Endothelial cell of umbilical vein (primary cell): ENCODE data around the gene LAIR2. TPM values are rescaled to one million over a fixed set of nuclear protein-coding genes. Genes with fewer than 3 reads are reported as not detected.

Experiments used
- BruUV-seq: library from RNA; stranded (reverse); fragments of 400-500 nt; replicated peaks from 2 replicates; lab custom pipeline; 2021; lab: Mats Ljungman, UMichigan
- CTCF ChIA-PET: fragments of 300-600, 350-600 bp; sonication (Branson Sonifier 250); formaldehyde crosslinking; loops from one replicate; lab custom pipeline; 2021; ENCODE audit warnings: antibody characterized with exemption, inconsistent platforms; lab: Charles Lee
- POLR2A ChIA-PET: fragments of 300-600, 350-600 bp; sonication (Branson Sonifier 250); formaldehyde crosslinking; loops from one replicate; lab custom pipeline; 2021; ENCODE audit warnings: antibody characterized with exemption, inconsistent platforms; lab: Charles Lee
- DNase-seq: peaks from one replicate; pipeline ENCODE4 v3.0.0-alpha.2; 2011; ENCODE audit warnings: low read depth, low spot score
- FAIRE-seq: peaks from 2 replicates; lab custom pipeline; 2011; peaks lifted over from hg19 to GRCh38; lab: Jason Lieb, UNC
- H2AFZ ChIP-seq: 2 replicates; pipeline ENCODE4 v1.6.0; 2012; ENCODE audit warnings: low read depth, low read length, control low read depth, inconsistent platforms
- H3K27ac ChIP-seq: 2 replicates; pipeline ENCODE4 v1.5.1; 2011; ENCODE audit warnings: low read depth, mild to moderate bottlenecking, control low read depth, low read length, moderate library complexity; ENCODE audit not compliant: insufficient read depth
- H3K27me3 ChIP-seq, 2 experiments: 2 replicates each; pipeline versions ENCODE4 v1.6.0 to v1.6.1; 2011; ENCODE audit warnings: low read length in 2 of 2, mixed read lengths in 1 of 2; ENCODE audit not compliant: control insufficient read depth in 2 of 2, insufficient read depth in 2 of 2
- H3K36me3 ChIP-seq, 2 experiments: 2 replicates in 1 of 2; 3 replicates in 1 of 2; pipeline ENCODE4 v1.5.1; 2011; ENCODE audit warnings: low read length in 2 of 2, mild to moderate bottlenecking in 1 of 2, moderate library complexity in 1 of 2; ENCODE audit not compliant: control insufficient read depth in 2 of 2, insufficient read depth in 2 of 2; ENCODE audit errors: extremely low read depth in 1 of 2
- H3K4me1 ChIP-seq: 3 replicates; pipeline ENCODE4 v1.5.1; 2011; ENCODE audit warnings: mild to moderate bottlenecking, low read length; ENCODE audit not compliant: control insufficient read depth, insufficient read depth; ENCODE audit errors: extremely low read depth
- H3K4me2 ChIP-seq: 2 replicates; pipeline ENCODE4 v1.6.1; 2011; ENCODE audit warnings: low read length, control low read depth, mixed read lengths; ENCODE audit not compliant: insufficient read depth
- H3K4me3 ChIP-seq, 3 experiments: fragments of 200-600 bp in 1 of 3; sonication (generic), shearing (Covaris generic) in 1 of 3; replicated peaks in 1 of 3; 2 replicates each; pipeline ENCODE4 v1.5.1; 2011 to 2016; ENCODE audit warnings: control low read depth in 3 of 3, low read length in 3 of 3, mild to moderate bottlenecking in 2 of 3, inconsistent platforms in 1 of 3, low read depth in 1 of 3, moderate library complexity in 1 of 3; ENCODE audit not compliant: insufficient read depth in 1 of 3
- H3K79me2 ChIP-seq: 2 replicates; pipeline ENCODE4 v1.6.0; 2012; ENCODE audit warnings: low read length, inconsistent platforms; ENCODE audit not compliant: control insufficient read depth, insufficient read depth
- H3K9ac ChIP-seq: replicated peaks from 2 replicates; pipeline ENCODE3; 2011; ENCODE audit warnings: low read length, control low read depth; ENCODE audit not compliant: insufficient read depth; ENCODE audit errors: extremely low read depth
- H3K9me1 ChIP-seq: replicated peaks from 3 replicates; pipeline ENCODE4 v1.6.0; 2011; ENCODE audit warnings: mild to moderate bottlenecking, low read length; ENCODE audit not compliant: control insufficient read depth, insufficient read depth; ENCODE audit errors: extremely low read depth
- H3K9me3 ChIP-seq: replicated peaks from 2 replicates; pipeline ENCODE4 v1.5.1; 2012; ENCODE audit warnings: low read length, inconsistent platforms; ENCODE audit not compliant: control insufficient read depth, insufficient read depth
- H4K20me1 ChIP-seq: replicated peaks from 2 replicates; pipeline ENCODE3; 2011; ENCODE audit warnings: mild to moderate bottlenecking, low read length; ENCODE audit not compliant: control insufficient read depth, insufficient read depth; ENCODE audit errors: extremely low read depth
- EZH2 ChIP-seq: IDR thresholded peaks from 2 replicates; pipeline ENCODE4 v1.6.1; 2012; ENCODE audit warnings: borderline replicate concordance, low read depth, mild to moderate bottlenecking, moderate library complexity, low read length, inconsistent platforms; ENCODE audit not compliant: severe bottlenecking
- FOS ChIP-seq: IDR thresholded peaks from 2 replicates; pipeline ENCODE4 v1.6.1; 2011; ENCODE audit warnings: mild to moderate bottlenecking, low read length, moderate library complexity, borderline replicate concordance; ENCODE audit not compliant: insufficient read depth
- GATA2 ChIP-seq: IDR thresholded peaks from 2 replicates; pipeline ENCODE4 v1.7.0; 2011; ENCODE audit warnings: low read depth, mild to moderate bottlenecking, moderate library complexity, mixed read lengths, low read length; ENCODE audit not compliant: insufficient read length, insufficient read depth
- JUN ChIP-seq: IDR thresholded peaks from 2 replicates; pipeline ENCODE4 v1.6.1; 2011; ENCODE audit warnings: borderline replicate concordance, low read depth; ENCODE audit not compliant: insufficient read length, insufficient read depth
- MYC ChIP-seq: IDR thresholded peaks from one replicate; pipeline ENCODE4 v1.6.1; 2011; ENCODE audit warnings: mild to moderate bottlenecking, low read depth, low read length
- POLR2A ChIP-seq: IDR thresholded peaks from 2 replicates; pipeline ENCODE4 v1.6.1; 2012; ENCODE audit warnings: low read depth, mild to moderate bottlenecking, control low read depth, low read length
- POLR2AphosphoS5 ChIP-seq: IDR thresholded peaks from 2 replicates; pipeline ENCODE4 v1.6.1; 2012; ENCODE audit warnings: low read depth, mild to moderate bottlenecking, control low read depth, low read length, moderate library complexity; ENCODE audit not compliant: insufficient read depth
- dilution Hi-C: fragments of 300-500 bp; cut with MboI; formaldehyde crosslinking; loops from one replicate; pipeline ENCODE4 v1.15.0; 2019; ENCODE audit warnings: low sequenced_read_pairs; ENCODE audit not compliant: extremely low pct_ligation_motif_present
- intact Hi-C: fragments of 100-400 bp; cut with micrococcal nuclease; formaldehyde crosslinking; loops from one replicate; pipeline ENCODE4 v1.10.0; 2022
- polyA plus RNA-seq, 4 experiments: library from polyadenylated mRNA; depleted of rRNA in 3 of 4; stranded (reverse) in 3 of 4; unstranded in 1 of 4; fragments of >200 nt; gene quantifications; 2 replicates each; pipeline versions ENCODE4 v1.2.1 to v1.2.3, GENCODE V29; 2011 to 2012; ENCODE audit warnings: missing spikeins in 1 of 4
- total RNA-seq: library from RNA; stranded (reverse); gene quantifications from 2 replicates; pipeline ENCODE4 v1.2.3, GENCODE V29; 2021

LAIR2 gene
- total and polyA plus RNA-seq, 2 donors (not counting 3 experiments of a cell fraction or from before 2014, with no cell fraction given), result not detected

DNA sequence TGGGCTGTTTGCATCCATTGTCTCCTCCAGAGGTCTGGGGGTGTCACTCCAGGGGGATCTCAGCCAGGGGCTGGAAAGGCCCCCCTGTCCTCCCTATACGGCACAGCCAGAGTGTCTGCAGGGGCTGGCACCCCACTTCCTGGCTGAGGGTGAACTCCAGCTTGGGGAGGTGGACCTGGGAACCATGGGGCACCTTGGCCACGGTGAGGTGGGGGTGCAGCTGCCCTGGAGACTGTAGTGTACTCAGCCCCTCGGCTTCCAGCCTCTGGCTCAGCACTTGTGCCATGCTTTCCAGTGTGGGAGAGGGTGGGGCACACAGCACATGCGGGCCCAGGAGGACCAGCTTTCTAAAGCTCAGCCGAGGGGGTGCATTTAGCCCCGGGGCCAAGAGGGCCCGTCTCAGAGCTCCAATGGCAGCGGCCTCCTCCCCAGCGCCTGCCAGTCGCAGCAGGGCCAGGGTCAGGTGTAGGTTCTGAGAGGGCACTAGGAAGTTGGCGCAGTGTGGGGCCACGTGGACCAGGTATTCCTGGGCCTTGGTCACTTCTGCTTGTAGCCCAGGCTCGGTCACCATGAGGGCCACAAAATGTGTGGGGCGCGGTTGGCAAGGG is 40.5 kb upstream of the LAIR2 start:
- H3K9me3 ChIP-seq, result no peaks in the 10 kb centered on the region
- no peaks in the 10 kb centered on the region for H3K9me1 ChIP-seq
- H4K20me1 ChIP-seq, result no peaks in the 10 kb centered on the region
- peaks cover 29% of the 10 kb centered on the region for H3K4me1 ChIP-seq
- peaks cover 11 to 38% of the 10 kb centered on the region in 2 experiments for H3K36me3 ChIP-seq
- H3K27me3 ChIP-seq, result no peaks in the 10 kb centered on the region
- H3K27ac ChIP-seq, result peak overlapping the region; percentile 85
- peaks cover 31% of the 10 kb centered on the region for H3K79me2 ChIP-seq
- ChIA-PET CTCF (interaction anchor here (1.0 to 2.4 kb wide), 6 partner anchors 11 to 23 kb away, joined by 3 to 21 read pairs (median 5); partner anchors contain the start of genes CDC42EP5 and LENG8), POLR2A (interaction anchor here (0.6 to 2.4 kb wide), 3 partner anchors 9 to 13 kb away, joined by 3 to 11 read pairs (median 4); partner anchors contain the start of genes CDC42EP5 and LENG8)
- FAIRE-seq, result no peak
- intact Hi-C loops (loop anchor here (2.0 to 10.0 kb wide), 6 partner anchors 271 to 1193 kb away; partner anchors contain the start of genes MYADM, PPP1R12C, RDH13 and TSEN34), dilution Hi-C loops (no loop called here)
- H3K4me3 ChIP-seq, result peak overlapping the region in 1 of 3 experiments; percentile 46
- peak; percentile 19 for DNase-seq
- no peak for TF ChIP-seq MYC
- TF ChIP-seq EZH2, result no peak
- no peak for TF ChIP-seq POLR2A
- no peak for TF ChIP-seq FOS
- TF ChIP-seq POLR2AphosphoS5, result no peak
- TF ChIP-seq GATA2, result no peak
- TF ChIP-seq JUN, result no peak
- peak overlapping the region; percentile 75 for H3K4me2 ChIP-seq
- no peak overlapping the region for H2AFZ ChIP-seq
- H3K9ac ChIP-seq, result peak overlapping the region; percentile 79
- BruUV-seq, result no TSS peak
